HG02610 (cell line): Measurements from ENCODE around the gene PRRG2.

ENCODE experiments used
- ATAC-seq: cut with Tn5 transposase; IDR thresholded peaks from one replicate; pipeline ENCODE4 v1.9.1; 2021; ENCODE audit warnings: mild to moderate bottlenecking, moderate library complexity; ENCODE audit not compliant: unreplicated experiment

PRRG2 gene

GRCh38 chr19:49636233-49636932 lies 55.3 kb downstream of the PRRG2 start:
- no peak for ATAC-seq

GRCh38 chr19:49637821-49638738 lies 57.0 kb downstream of the PRRG2 start:
- no peak for ATAC-seq

- ATAC-seq, result no peak
Observed at GRCh38 chr19:49639401-49640112, 58.4 kb downstream of the PRRG2 start.

- ATAC-seq, result peak; percentile 64
Observed at GRCh38 chr19:49640113-49640898, 59.2 kb downstream of the PRRG2 start, which contains the start of gene RRAS. Gene RRAS, minus strand, starts transcription at chr19:49640143. Its CDS starts 45 bp downstream, at chr19:49640098.
